Measurements from ENCODE around the gene ATAD5. TPM values are rescaled to one million over a fixed set of nuclear protein-coding genes. Genes with fewer than 3 reads are reported as not detected.

ATAD5 gene
- 24.6 and 26.8 TPM in 2 replicates for total RNA-seq

- H3K4me3 Mint-ChIP-seq (ENCODE audit: low read depth), result peak within 1 kb of the TSS; percentile 99
- intact Hi-C loops (cut with micrococcal nuclease), result no loop called here
Observed at GRCh38 chr17:30831663-30832437, at the start of gene ATAD5. Gene ATAD5, plus strand, starts transcription at chr17:30831966. Its CDS starts 382 bp downstream, at chr17:30832348.

DNA sequence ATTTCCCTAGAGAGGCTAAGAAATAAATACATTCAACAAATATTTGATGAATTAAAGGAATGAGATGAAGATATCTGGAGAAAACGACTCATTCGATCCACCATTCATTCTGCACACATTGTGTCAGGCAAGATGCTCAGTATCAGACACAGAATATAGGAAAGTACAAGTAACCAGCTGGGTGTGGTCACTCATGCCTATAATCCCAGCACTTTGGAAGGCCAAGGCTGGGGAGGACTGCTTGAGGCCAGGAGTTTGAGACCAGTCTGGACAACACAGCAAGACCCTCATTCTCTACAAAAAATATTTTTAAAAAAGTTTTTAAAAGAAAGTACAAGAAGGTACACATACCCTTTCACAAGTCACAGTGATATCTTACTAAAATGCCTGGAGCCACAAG, 49.6 kb upstream of the ATAD5 start:
- peak overlapping the region; percentile 63 for H3K27ac Mint-ChIP-seq
- H3K36me3 Mint-ChIP-seq (ENCODE audit: low read depth), result peaks cover 52% of the 10 kb centered on the region
- DNase-seq (ENCODE audit: low spot score), result no peak
- no peaks in the 10 kb centered on the region for H3K27me3 Mint-ChIP-seq (ENCODE audit: low read depth)
- peaks cover 11% of the 10 kb centered on the region for H3K4me1 Mint-ChIP-seq (ENCODE audit: low read depth)
- H3K9me3 Mint-ChIP-seq, result no peaks in the 10 kb centered on the region
- H3K4me3 Mint-ChIP-seq (ENCODE audit: low read depth), result no peak overlapping the region
- intact Hi-C loops (cut with micrococcal nuclease), result no loop called here

More at GRCh38 chr17:30831663-30832437, at the start of gene ATAD5:
- H3K27ac Mint-ChIP-seq, result peak within 1 kb of the TSS; percentile 98
- DNase-seq (ENCODE audit: low spot score), result peak; percentile 86
- H3K9me3 Mint-ChIP-seq, result no peaks in the 10 kb centered on the region
- H3K36me3 Mint-ChIP-seq (ENCODE audit: low read depth), result peaks cover 19% of the 10 kb centered on the region
- H3K4me1 Mint-ChIP-seq (ENCODE audit: low read depth), result peaks cover 37% of the 10 kb centered on the region
- H3K27me3 Mint-ChIP-seq (ENCODE audit: low read depth), result no peaks in the 10 kb centered on the region

DNA sequence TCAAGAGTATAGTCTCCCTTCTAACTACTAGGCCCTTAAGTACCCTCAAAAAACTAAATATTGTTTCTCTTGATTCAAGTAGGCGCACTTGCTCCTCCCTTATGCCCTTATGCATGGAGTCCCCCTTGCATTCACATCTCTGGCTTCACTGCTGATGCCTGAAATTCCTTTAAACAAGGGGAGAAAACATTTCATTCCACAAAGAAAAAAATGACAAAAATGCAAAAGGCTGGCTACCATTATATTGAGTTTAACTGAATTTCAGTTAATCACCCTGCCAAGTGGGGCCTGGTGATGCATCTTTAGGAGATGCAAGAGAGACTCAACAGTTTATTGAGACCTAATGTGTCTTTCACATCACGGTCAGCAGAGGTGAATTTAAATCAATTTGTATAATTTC, 42.8 kb upstream of the ATAD5 start:
- no peaks in the 10 kb centered on the region for H3K27me3 Mint-ChIP-seq (ENCODE audit: low read depth)
- intact Hi-C loops (cut with micrococcal nuclease), result loop anchor here (5.0 kb wide), 1 partner anchor 33 kb away; the partner anchor contains the start of gene CRLF3
- no peak for DNase-seq (ENCODE audit: low spot score)
- H3K4me3 Mint-ChIP-seq (ENCODE audit: low read depth), result no peak overlapping the region
- peaks cover 14% of the 10 kb centered on the region for H3K4me1 Mint-ChIP-seq (ENCODE audit: low read depth)
- H3K36me3 Mint-ChIP-seq (ENCODE audit: low read depth), result peaks cover 62% of the 10 kb centered on the region
- H3K27ac Mint-ChIP-seq, result peak overlapping the region; percentile 38
- no peaks in the 10 kb centered on the region for H3K9me3 Mint-ChIP-seq

DNA sequence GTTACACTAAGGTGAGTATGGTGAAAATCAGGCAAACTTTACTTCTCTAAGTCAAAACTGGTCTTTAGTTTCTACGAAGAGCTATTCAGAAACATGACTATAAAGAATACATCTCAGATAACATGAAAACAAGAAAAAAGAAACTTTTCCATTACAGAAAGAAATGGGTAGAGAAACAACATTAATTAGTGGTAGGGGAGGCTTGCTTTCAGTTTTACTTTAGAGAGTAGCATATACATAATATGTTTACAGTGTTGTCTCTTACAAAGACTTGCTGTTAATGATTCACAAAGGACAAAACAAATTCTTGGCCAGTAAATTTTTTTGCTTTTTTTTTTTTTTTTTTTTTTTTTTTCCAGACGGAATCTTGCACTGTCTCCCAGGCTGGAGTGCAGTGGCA, 41.5 kb upstream of the ATAD5 start:
- Mint-ChIP-seq H3K27me3 (ENCODE audit: low read depth) (no peaks in the 10 kb centered on the region), H3K27ac (peak overlapping the region; percentile 42), H3K9me3 (no peaks in the 10 kb centered on the region), H3K4me1 (ENCODE audit: low read depth) (peaks cover 17% of the 10 kb centered on the region), H3K36me3 (ENCODE audit: low read depth) (peaks cover 66% of the 10 kb centered on the region), H3K4me3 (ENCODE audit: low read depth) (no peak overlapping the region)
- intact Hi-C loops (cut with micrococcal nuclease), result no loop called here
- no peak for DNase-seq (ENCODE audit: low spot score)

GRCh38 chr17:30793282-30793977, 38.3 kb upstream of the ATAD5 start:
- no peaks in the 10 kb centered on the region for H3K27me3 Mint-ChIP-seq (ENCODE audit: low read depth)
- peaks cover 79% of the 10 kb centered on the region for H3K36me3 Mint-ChIP-seq (ENCODE audit: low read depth)
- intact Hi-C loops (cut with micrococcal nuclease), result no loop called here
- DNase-seq (ENCODE audit: low spot score), result no peak
- no peaks in the 10 kb centered on the region for H3K9me3 Mint-ChIP-seq
- no peak overlapping the region for H3K4me3 Mint-ChIP-seq (ENCODE audit: low read depth)
- peaks cover 27% of the 10 kb centered on the region for H3K4me1 Mint-ChIP-seq (ENCODE audit: low read depth)
- peak overlapping the region; percentile 6 for H3K27ac Mint-ChIP-seq

DNA sequence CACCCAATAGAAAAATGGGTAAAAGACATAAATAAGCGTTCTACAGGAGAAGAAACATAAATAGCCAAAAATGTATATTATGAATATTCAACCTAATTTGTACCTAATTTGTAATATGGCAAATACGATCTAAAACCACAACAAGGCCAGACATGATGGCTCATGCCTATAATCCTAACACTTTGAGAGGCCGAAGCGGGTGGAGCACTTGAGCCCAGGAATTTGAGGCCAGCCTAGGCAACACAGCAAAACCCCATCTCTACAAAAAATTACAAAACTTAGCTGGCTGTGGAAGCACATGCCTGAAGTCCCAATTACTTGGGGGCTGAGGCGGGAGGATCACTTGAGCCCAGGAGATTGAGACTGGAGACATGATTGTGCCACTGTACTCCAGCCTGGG, 37.4 kb upstream of the ATAD5 start:
- no peak overlapping the region for H3K4me3 Mint-ChIP-seq (ENCODE audit: low read depth)
- intact Hi-C loops (cut with micrococcal nuclease), result no loop called here
- H3K27ac Mint-ChIP-seq, result peak overlapping the region; percentile 6
- H3K36me3 Mint-ChIP-seq (ENCODE audit: low read depth), result peaks cover 72% of the 10 kb centered on the region
- H3K4me1 Mint-ChIP-seq (ENCODE audit: low read depth), result peaks cover 22% of the 10 kb centered on the region
- no peaks in the 10 kb centered on the region for H3K27me3 Mint-ChIP-seq (ENCODE audit: low read depth)
- no peaks in the 10 kb centered on the region for H3K9me3 Mint-ChIP-seq
- DNase-seq (ENCODE audit: low spot score), result no peak

DNA sequence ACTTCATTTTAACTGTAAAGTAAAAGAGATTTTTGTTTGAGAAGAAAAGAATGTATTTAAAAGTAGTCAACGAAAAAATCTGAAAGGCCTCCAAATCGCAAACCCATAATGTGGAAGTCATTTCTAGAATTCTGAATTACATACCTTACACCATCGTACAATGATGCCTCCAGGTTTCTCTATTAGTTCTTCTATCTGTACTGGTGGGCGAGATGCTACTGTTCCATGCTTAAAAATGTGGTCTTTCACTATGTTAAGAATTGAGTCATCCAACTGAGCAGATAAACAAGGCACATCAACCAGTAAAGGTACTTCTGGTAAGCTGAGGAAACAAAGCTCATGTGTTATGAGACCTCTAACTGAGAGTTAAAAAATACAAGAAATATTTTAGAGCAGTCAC, 35.8 kb upstream of the ATAD5 start:
- H3K36me3 Mint-ChIP-seq (ENCODE audit: low read depth), result peaks cover 72% of the 10 kb centered on the region
- H3K4me1 Mint-ChIP-seq (ENCODE audit: low read depth), result peaks cover 14% of the 10 kb centered on the region
- peak overlapping the region; percentile 82 for H3K27ac Mint-ChIP-seq
- no peak for DNase-seq (ENCODE audit: low spot score)
- intact Hi-C loops (cut with micrococcal nuclease), result no loop called here
- no peaks in the 10 kb centered on the region for H3K9me3 Mint-ChIP-seq
- no peak overlapping the region for H3K4me3 Mint-ChIP-seq (ENCODE audit: low read depth)
- H3K27me3 Mint-ChIP-seq (ENCODE audit: low read depth), result no peaks in the 10 kb centered on the region

GRCh38 chr17:30801671-30802070, 30.1 kb upstream of the ATAD5 start:
- peaks cover 16% of the 10 kb centered on the region for H3K4me1 Mint-ChIP-seq (ENCODE audit: low read depth)
- H3K27me3 Mint-ChIP-seq (ENCODE audit: low read depth), result no peaks in the 10 kb centered on the region
- peaks cover 68% of the 10 kb centered on the region for H3K36me3 Mint-ChIP-seq (ENCODE audit: low read depth)
- no peaks in the 10 kb centered on the region for H3K9me3 Mint-ChIP-seq
- no peak overlapping the region for H3K4me3 Mint-ChIP-seq (ENCODE audit: low read depth)
- H3K27ac Mint-ChIP-seq, result no peak overlapping the region
- DNase-seq (ENCODE audit: low spot score), result no peak
- intact Hi-C loops (cut with micrococcal nuclease), result no loop called here

GRCh38 chr17:30805944-30806456, 25.8 kb upstream of the ATAD5 start:
- H3K36me3 Mint-ChIP-seq (ENCODE audit: low read depth), result peaks cover 56% of the 10 kb centered on the region
- H3K9me3 Mint-ChIP-seq, result no peaks in the 10 kb centered on the region
- no peaks in the 10 kb centered on the region for H3K27me3 Mint-ChIP-seq (ENCODE audit: low read depth)
- DNase-seq (ENCODE audit: low spot score), result no peak
- no peak overlapping the region for H3K4me3 Mint-ChIP-seq (ENCODE audit: low read depth)
- intact Hi-C loops (cut with micrococcal nuclease), result no loop called here
- peaks cover 36% of the 10 kb centered on the region for H3K4me1 Mint-ChIP-seq (ENCODE audit: low read depth)
- H3K27ac Mint-ChIP-seq, result peak overlapping the region; percentile 71

- no peak for DNase-seq (ENCODE audit: low spot score)
- H3K9me3 Mint-ChIP-seq, result no peaks in the 10 kb centered on the region
- H3K36me3 Mint-ChIP-seq (ENCODE audit: low read depth), result peaks cover 39% of the 10 kb centered on the region
- intact Hi-C loops (cut with micrococcal nuclease), result no loop called here
- H3K4me3 Mint-ChIP-seq (ENCODE audit: low read depth), result peak overlapping the region; percentile 10
- H3K27me3 Mint-ChIP-seq (ENCODE audit: low read depth), result no peaks in the 10 kb centered on the region
- peaks cover 41% of the 10 kb centered on the region for H3K4me1 Mint-ChIP-seq (ENCODE audit: low read depth)
- H3K27ac Mint-ChIP-seq, result peak overlapping the region; percentile 94
Observed at GRCh38 chr17:30807896-30808295, 23.9 kb upstream of the ATAD5 start.

GRCh38 chr17:30808785-30809286, 22.9 kb upstream of the ATAD5 start:
- peak overlapping the region; percentile 94 for H3K27ac Mint-ChIP-seq
- intact Hi-C loops (cut with micrococcal nuclease), result loop anchor here (1.0 kb wide), 2 partner anchors 11 to 15 kb away; partner anchors contain the start of gene CRLF3
- H3K36me3 Mint-ChIP-seq (ENCODE audit: low read depth), result peaks cover 32% of the 10 kb centered on the region
- H3K4me1 Mint-ChIP-seq (ENCODE audit: low read depth), result peaks cover 47% of the 10 kb centered on the region
- DNase-seq (ENCODE audit: low spot score), result peak; percentile 46
- H3K27me3 Mint-ChIP-seq (ENCODE audit: low read depth), result no peaks in the 10 kb centered on the region
- peak overlapping the region; percentile 79 for H3K4me3 Mint-ChIP-seq (ENCODE audit: low read depth)
- H3K9me3 Mint-ChIP-seq, result no peaks in the 10 kb centered on the region

DNA sequence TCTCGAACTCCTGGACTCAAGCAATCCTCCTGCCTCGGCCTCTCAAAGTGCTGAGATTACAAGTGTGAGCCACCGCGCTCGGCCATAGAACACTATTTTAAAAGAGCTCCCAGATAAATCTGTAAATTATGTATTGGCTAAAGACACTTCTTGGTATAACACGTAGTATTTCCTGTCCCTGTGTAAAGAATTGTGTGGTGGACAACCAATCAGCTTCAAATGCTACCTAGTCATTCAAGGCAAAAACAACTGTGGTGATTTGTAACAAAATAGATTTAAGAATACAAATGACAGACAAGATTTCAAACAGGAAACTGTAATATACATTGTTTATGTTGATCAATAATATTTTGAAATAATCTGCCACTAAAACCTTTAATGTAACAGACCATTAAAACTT, 21.9 kb upstream of the ATAD5 start:
- Mint-ChIP-seq H3K27ac (peak overlapping the region; percentile 94), H3K9me3 (no peaks in the 10 kb centered on the region), H3K27me3 (ENCODE audit: low read depth) (no peaks in the 10 kb centered on the region), H3K36me3 (ENCODE audit: low read depth) (peaks cover 25% of the 10 kb centered on the region), H3K4me3 (ENCODE audit: low read depth) (peak overlapping the region; percentile 79), H3K4me1 (ENCODE audit: low read depth) (peaks cover 44% of the 10 kb centered on the region)
- intact Hi-C loops (cut with micrococcal nuclease), result loop anchor here (1.0 kb wide), 2 partner anchors 10 to 14 kb away; partner anchors contain the start of gene CRLF3
- no peak for DNase-seq (ENCODE audit: low spot score)
